ENCODE results near the gene POSTN.

The POSTN gene

GRCh38 chr13:37544995-37545394 is 53.6 kb downstream of the POSTN start:
- no peak overlapping the region for H3K4me3 ChIP-seq (IDR thresholded peaks at IDR 0.05; ENCODE audit: insufficient read depth, low read depth, low read length)
- no peak overlapping the region for H3K9ac ChIP-seq
- H3K27ac ChIP-seq, result no peak overlapping the region
- H3K79me2 ChIP-seq (ENCODE audit: insufficient read depth, low read depth), result no peaks in the 10 kb centered on the region
- no peaks in the 10 kb centered on the region for H3K27me3 ChIP-seq (ENCODE audit: insufficient read depth, low read depth)
- no peak overlapping the region for H2AFZ ChIP-seq (ENCODE audit: low read depth)
- H3K36me3 ChIP-seq (ENCODE audit: insufficient read depth), result no peaks in the 10 kb centered on the region
- no peak overlapping the region for H3K4me2 ChIP-seq
- no peak for TF ChIP-seq CTCF (conservative IDR thresholded peaks at IDR 0.05; ENCODE audit: low read depth, low read length)
- no peaks in the 10 kb centered on the region for H4K20me1 ChIP-seq (ENCODE audit: insufficient read depth)
- no peaks in the 10 kb centered on the region for H3K4me1 ChIP-seq (ENCODE audit: low read depth, poor library complexity, severe bottlenecking)

GRCh38 chr13:37539976-37540605 is 58.5 kb downstream of the POSTN start:
- no peak overlapping the region for H3K27ac ChIP-seq
- no peak overlapping the region for H3K9ac ChIP-seq
- no peak overlapping the region for H2AFZ ChIP-seq (ENCODE audit: low read depth)
- H4K20me1 ChIP-seq (ENCODE audit: insufficient read depth), result no peaks in the 10 kb centered on the region
- H3K36me3 ChIP-seq (ENCODE audit: insufficient read depth), result no peaks in the 10 kb centered on the region
- no peak for TF ChIP-seq CTCF (conservative IDR thresholded peaks at IDR 0.05; ENCODE audit: low read depth, low read length)
- no peaks in the 10 kb centered on the region for H3K79me2 ChIP-seq (ENCODE audit: insufficient read depth, low read depth)
- no peak overlapping the region for H3K4me2 ChIP-seq
- no peaks in the 10 kb centered on the region for H3K27me3 ChIP-seq (ENCODE audit: insufficient read depth, low read depth)
- H3K4me1 ChIP-seq (ENCODE audit: low read depth, poor library complexity, severe bottlenecking), result no peaks in the 10 kb centered on the region
- H3K4me3 ChIP-seq (IDR thresholded peaks at IDR 0.05; ENCODE audit: insufficient read depth, low read depth, low read length), result no peak overlapping the region

GRCh38 chr13:37539170-37539569 is 59.4 kb downstream of the POSTN start:
- no peak overlapping the region for H3K4me2 ChIP-seq
- no peaks in the 10 kb centered on the region for H3K79me2 ChIP-seq (ENCODE audit: insufficient read depth, low read depth)
- no peak overlapping the region for H2AFZ ChIP-seq (ENCODE audit: low read depth)
- TF ChIP-seq CTCF (conservative IDR thresholded peaks at IDR 0.05; ENCODE audit: low read depth, low read length), result no peak
- no peaks in the 10 kb centered on the region for H3K4me1 ChIP-seq (ENCODE audit: low read depth, poor library complexity, severe bottlenecking)
- no peaks in the 10 kb centered on the region for H4K20me1 ChIP-seq (ENCODE audit: insufficient read depth)
- no peaks in the 10 kb centered on the region for H3K36me3 ChIP-seq (ENCODE audit: insufficient read depth)
- no peak overlapping the region for H3K27ac ChIP-seq
- H3K9ac ChIP-seq, result no peak overlapping the region
- H3K4me3 ChIP-seq (IDR thresholded peaks at IDR 0.05; ENCODE audit: insufficient read depth, low read depth, low read length), result no peak overlapping the region
- H3K27me3 ChIP-seq (ENCODE audit: insufficient read depth, low read depth), result no peaks in the 10 kb centered on the region

- TF ChIP-seq CTCF (conservative IDR thresholded peaks at IDR 0.05; ENCODE audit: low read depth, low read length), result no peak
- H3K4me1 ChIP-seq (ENCODE audit: low read depth, poor library complexity, severe bottlenecking), result no peaks in the 10 kb centered on the region
Measured at GRCh38 chr13:37535501-37535900, 63.1 kb downstream of the POSTN start.

More at GRCh38 chr13:37535501-37535900, 63.1 kb downstream of the POSTN start:
- Histone ChIP-seq H3K79me2 (ENCODE audit: insufficient read depth, low read depth) (no peaks in the 10 kb centered on the region), H2AFZ (ENCODE audit: low read depth) (no peak overlapping the region), H3K9ac (no peak overlapping the region), H3K4me3 (IDR thresholded peaks at IDR 0.05; ENCODE audit: insufficient read depth, low read depth, low read length) (no peak overlapping the region), H3K27ac (no peak overlapping the region), H3K4me2 (no peak overlapping the region), H4K20me1 (ENCODE audit: insufficient read depth) (no peaks in the 10 kb centered on the region), H3K36me3 (ENCODE audit: insufficient read depth) (no peaks in the 10 kb centered on the region), H3K27me3 (ENCODE audit: insufficient read depth, low read depth) (no peaks in the 10 kb centered on the region)

Data from KMS-11 (cell line).